Mesenchymal stem cell (in vitro differentiated cells and primary cell): ENCODE measurements around the gene COX4I1.

Source experiments
- DNase-seq: peaks from one replicate; pipeline ENCODE4 v3.0.0-alpha.2; 2013
- H2AFZ ChIP-seq: one replicate; pipeline ENCODE4 v1.6.1; 2013; ENCODE audit warnings: low read depth, mild to moderate bottlenecking, control low read depth, inconsistent platforms, low read length, moderate library complexity
- H2AK5ac ChIP-seq: 2 replicates; pipeline ENCODE4 v1.6.1; 2013; ENCODE audit warnings: low read length, moderate library complexity, mild to moderate bottlenecking, inconsistent platforms; ENCODE audit not compliant: severe bottlenecking
- H2BK120ac ChIP-seq: one replicate; pipeline ENCODE4 v1.6.1; 2013; ENCODE audit warnings: low read depth, mild to moderate bottlenecking, inconsistent platforms, low read length, moderate library complexity
- H2BK12ac ChIP-seq, 2 experiments: one replicate each; pipeline ENCODE4 v1.6.1; 2013; ENCODE audit warnings: inconsistent platforms in 2 of 2, low read length in 2 of 2, mild to moderate bottlenecking in 2 of 2, moderate library complexity in 2 of 2, control low read depth in 1 of 2
- H2BK15ac ChIP-seq: one replicate; pipeline ENCODE4 v1.6.1; 2013; ENCODE audit warnings: mild to moderate bottlenecking, low read depth, inconsistent platforms; ENCODE audit not compliant: poor library complexity, severe bottlenecking
- H2BK5ac ChIP-seq: 2 replicates; pipeline ENCODE4 v1.6.1; 2013; ENCODE audit warnings: low read depth, mild to moderate bottlenecking, low read length, control low read depth, inconsistent platforms; ENCODE audit not compliant: poor library complexity, severe bottlenecking
- H3K14ac ChIP-seq, 2 experiments: one replicate each; pipeline ENCODE4 v1.6.1; 2013; ENCODE audit warnings: inconsistent platforms in 2 of 2, low read length in 2 of 2, control low read depth in 1 of 2, mild to moderate bottlenecking in 1 of 2, moderate library complexity in 1 of 2
- H3K18ac ChIP-seq, 2 experiments: one replicate each; pipeline ENCODE4 v1.6.1; 2013; ENCODE audit warnings: inconsistent platforms in 2 of 2, low read length in 2 of 2, control low read depth in 1 of 2, low read depth in 1 of 2, mild to moderate bottlenecking in 1 of 2
- H3K23ac ChIP-seq, 2 experiments: one replicate each; pipeline ENCODE4 v1.6.1; 2013; ENCODE audit warnings: inconsistent platforms in 2 of 2, low read length in 2 of 2, mild to moderate bottlenecking in 2 of 2, moderate library complexity in 2 of 2, control low read depth in 1 of 2
- H3K27ac ChIP-seq: 2 replicates; pipeline ENCODE4 v1.5.1; 2013; ENCODE audit warnings: mild to moderate bottlenecking, moderate library complexity, low read length, control low read depth, inconsistent platforms; ENCODE audit not compliant: poor library complexity, severe bottlenecking
- H3K27me3 ChIP-seq, 2 experiments: 2 replicates each; pipeline versions ENCODE4 v1.6.1 to v1.7.0; 2013; ENCODE audit warnings: low read length in 2 of 2, mild to moderate bottlenecking in 2 of 2, moderate library complexity in 2 of 2, control low read depth in 1 of 2, inconsistent platforms in 1 of 2; ENCODE audit not compliant: control insufficient read depth in 1 of 2, insufficient read depth in 1 of 2
- H3K36me3 ChIP-seq, 2 experiments: 2 replicates each; pipeline versions ENCODE4 v1.6.1 to v1.7.0; 2013; ENCODE audit warnings: low read length in 2 of 2, control low read depth in 1 of 2, inconsistent platforms in 1 of 2, low read depth in 1 of 2, mild to moderate bottlenecking in 1 of 2; ENCODE audit not compliant: insufficient read depth in 2 of 2, control insufficient read depth in 1 of 2
- H3K4ac ChIP-seq, 2 experiments: one replicate each; pipeline ENCODE4 v1.6.1; 2013; ENCODE audit warnings: inconsistent platforms in 2 of 2, low read length in 2 of 2, mild to moderate bottlenecking in 2 of 2, moderate library complexity in 2 of 2, control low read depth in 1 of 2, low read depth in 1 of 2
- H3K4me1 ChIP-seq: 2 replicates; pipeline ENCODE4 v1.6.1; 2013; ENCODE audit warnings: low read depth, low read length, control low read depth; ENCODE audit not compliant: control insufficient read depth, insufficient read depth
- H3K4me2 ChIP-seq: 2 replicates; pipeline ENCODE4 v1.6.1; 2013; ENCODE audit warnings: low read length, mild to moderate bottlenecking, inconsistent platforms; ENCODE audit not compliant: poor library complexity, severe bottlenecking
- H3K4me3 ChIP-seq, 2 experiments: 2 replicates each; pipeline versions ENCODE4 v1.5.1 to v1.7.0; 2013; ENCODE audit warnings: low read length in 2 of 2, mild to moderate bottlenecking in 2 of 2, control low read depth in 1 of 2, low read depth in 1 of 2; ENCODE audit not compliant: insufficient read depth in 1 of 2
- H3K79me1 ChIP-seq: replicated peaks from 2 replicates; pipeline ENCODE4 v1.6.1; 2013; ENCODE audit warnings: mild to moderate bottlenecking, control low read depth, low read length, inconsistent platforms; ENCODE audit not compliant: poor library complexity, severe bottlenecking
- H3K9ac ChIP-seq: 2 replicates; pipeline ENCODE4 v1.7.0; 2013; ENCODE audit warnings: mild to moderate bottlenecking, low read length, moderate library complexity
- H3K9me3 ChIP-seq: 2 replicates; pipeline ENCODE4 v1.7.0; 2013; ENCODE audit warnings: mild to moderate bottlenecking, low read length; ENCODE audit not compliant: control insufficient read depth
- H4K8ac ChIP-seq: one replicate; pipeline ENCODE4 v1.6.1; 2013; ENCODE audit warnings: inconsistent platforms, mild to moderate bottlenecking, low read length, moderate library complexity
- H4K91ac ChIP-seq: one replicate; pipeline ENCODE4 v1.6.1; 2013; ENCODE audit warnings: mild to moderate bottlenecking, low read length, inconsistent platforms
- WGBS: methylation state at CpG from one replicate; pipeline ENCODE4 v1.1.7; 2013; ENCODE audit warnings: mixed read lengths; 5-methylcytosine and 5-hydroxymethylcytosine counted together

The COX4I1 gene

GRCh38 chr16:85753559-85753958 lies 45.9 kb upstream of the COX4I1 start:
- Histone ChIP-seq H3K79me1 (no peaks in the 10 kb centered on the region), H3K9me3 (no peaks in the 10 kb centered on the region), H2BK12ac (no peak overlapping the region), H3K18ac (no peak overlapping the region), H3K4me1 (peaks cover 21% of the 10 kb centered on the region), H2BK15ac (no peak overlapping the region), H4K8ac (no peak overlapping the region), H2AFZ (no peak overlapping the region), H3K4ac (no peak overlapping the region), H2BK5ac (no peak overlapping the region), H3K4me3 (no peak overlapping the region), H3K4me2 (no peak overlapping the region), H2BK120ac (no peak overlapping the region), H3K27me3 (peaks cover 36 to 42% of the 10 kb centered on the region in 2 experiments), H3K14ac (no peak overlapping the region), H3K23ac (no peak overlapping the region), H3K36me3 (no peaks in the 10 kb centered on the region), H2AK5ac (no peak overlapping the region), H3K27ac (no peak overlapping the region), H3K9ac (no peak overlapping the region), H4K91ac (no peak overlapping the region)
- 92% methylated on average over 4 of the region's 6 CpGs for WGBS
- no peak for DNase-seq

- Histone ChIP-seq H3K18ac (no peak overlapping the region), H3K27me3 (peaks cover 37 to 42% of the 10 kb centered on the region in 2 experiments), H3K4ac (no peak overlapping the region), H3K4me1 (peaks cover 21% of the 10 kb centered on the region), H2BK12ac (no peak overlapping the region), H3K27ac (no peak overlapping the region), H3K23ac (no peak overlapping the region), H3K9me3 (no peaks in the 10 kb centered on the region), H2BK15ac (peak overlapping the region; percentile 36), H3K79me1 (no peaks in the 10 kb centered on the region), H3K36me3 (no peaks in the 10 kb centered on the region), H4K91ac (peak overlapping the region; percentile 78), H2AFZ (no peak overlapping the region), H2BK5ac (no peak overlapping the region), H3K4me2 (no peak overlapping the region), H2BK120ac (no peak overlapping the region), H3K14ac (no peak overlapping the region), H3K9ac (no peak overlapping the region), H3K4me3 (no peak overlapping the region), H2AK5ac (no peak overlapping the region), H4K8ac (no peak overlapping the region)
- 96% methylated on average over 7 of the region's 7 CpGs for WGBS
- DNase-seq = no peak
These were observed 45.5 kb upstream of the COX4I1 start for GRCh38 chr16:85753976-85754375.

- WGBS = 79% methylated on average over 7 of the region's 7 CpGs
- Histone ChIP-seq H4K91ac (peak overlapping the region; percentile 78), H3K4me2 (no peak overlapping the region), H3K27me3 (peaks cover 41 to 45% of the 10 kb centered on the region in 2 experiments), H3K4me3 (no peak overlapping the region), H3K9ac (no peak overlapping the region), H2BK12ac (no peak overlapping the region), H2BK5ac (no peak overlapping the region), H4K8ac (peak overlapping the region; percentile 32), H3K4me1 (peaks cover 22% of the 10 kb centered on the region), H2BK15ac (no peak overlapping the region), H2BK120ac (no peak overlapping the region), H3K14ac (no peak overlapping the region), H3K9me3 (no peaks in the 10 kb centered on the region), H2AFZ (no peak overlapping the region), H3K79me1 (no peaks in the 10 kb centered on the region), H3K18ac (no peak overlapping the region), H3K23ac (no peak overlapping the region), H3K36me3 (no peaks in the 10 kb centered on the region), H3K27ac (no peak overlapping the region), H2AK5ac (no peak overlapping the region), H3K4ac (no peak overlapping the region)
- DNase-seq = no peak
These were observed 45.1 kb upstream of the COX4I1 start for GRCh38 chr16:85754413-85754812.

- H3K27me3 ChIP-seq = peaks cover 42 to 52% of the 10 kb centered on the region in 2 experiments
- H3K79me1 ChIP-seq = no peaks in the 10 kb centered on the region
- H4K91ac ChIP-seq = peak overlapping the region; percentile 37
- H2AK5ac ChIP-seq = no peak overlapping the region
- H2AFZ ChIP-seq = no peak overlapping the region
- H3K36me3 ChIP-seq = no peaks in the 10 kb centered on the region
- 78% methylated on average over 25 of the region's 25 CpGs for WGBS
- DNase-seq = peak; percentile 18
- H3K23ac ChIP-seq = no peak overlapping the region
- H3K4me2 ChIP-seq = no peak overlapping the region
- no peak overlapping the region for H4K8ac ChIP-seq
- no peaks in the 10 kb centered on the region for H3K9me3 ChIP-seq
- peak overlapping the region in 1 of 2 experiments; percentile 21 for H2BK12ac ChIP-seq
- H2BK15ac ChIP-seq = no peak overlapping the region
- no peak overlapping the region for H3K27ac ChIP-seq
- H3K18ac ChIP-seq = no peak overlapping the region
- no peak overlapping the region for H2BK120ac ChIP-seq
- no peak overlapping the region for H3K9ac ChIP-seq
- no peak overlapping the region for H3K4ac ChIP-seq
- H3K4me1 ChIP-seq = peaks cover 8% of the 10 kb centered on the region
- no peak overlapping the region for H3K14ac ChIP-seq
- no peak overlapping the region for H2BK5ac ChIP-seq
- no peak overlapping the region for H3K4me3 ChIP-seq
These were observed 43.3 kb upstream of the COX4I1 start for GRCh38 chr16:85755929-85756768.
